HepG2 (cell line): ENCODE measurements around the gene FAM168A. TPM values are rescaled to one million over a fixed set of nuclear protein-coding genes. Genes with fewer than 3 reads are reported as not detected.

Experiments used
- ATAC-seq: fragments of 200-7000 bp; cut with Tn5 transposase; 3 replicates; pipeline ENCODE4 v1.9.1; 2020; ENCODE audit warnings: mild to moderate bottlenecking, moderate library complexity
- BruUV-seq: library from RNA; stranded (reverse); fragments of 400-500 nt; replicated peaks from 2 replicates; lab custom pipeline; 2021; lab: Mats Ljungman, UMichigan
- CTCF ChIA-PET: fragments of 300-600 bp; formaldehyde crosslinking; extraction: SDS; loops from one replicate; lab custom pipeline; 2021; ENCODE audit warnings: low total read pairs, inconsistent platforms, low intra/inter-chr PET ratio; lab: Yijun Ruan, JAX
- POLR2A ChIA-PET: fragments of 350-600 bp; sonication (Branson Sonifier 250); formaldehyde crosslinking; loops from one replicate; lab custom pipeline; 2020; ENCODE audit warnings: antibody characterized with exemption, inconsistent platforms; lab: Yijun Ruan, JAX
- DNase-seq: peaks from one replicate; pipeline ENCODE4 v3.0.0-alpha.2; 2015; ENCODE audit warnings: low spot score
- FAIRE-seq: peaks from 3 replicates; lab custom pipeline; 2011; peaks lifted over from hg19 to GRCh38; lab: Jason Lieb, UNC
- H2AFZ ChIP-seq: one replicate; pipeline ENCODE4 v1.6.1; 2011; ENCODE audit warnings: low read length, inconsistent platforms
- H3K27ac ChIP-seq: fragments of 300-600 bp; 3 replicates; pipeline ENCODE4 v1.8.0; 2011; ENCODE audit warnings: mixed run types, mild to moderate bottlenecking, mixed read lengths, low read length, inconsistent platforms; ENCODE audit not compliant: insufficient read depth; ENCODE audit errors: extremely low read length
- H3K27me3 ChIP-seq, 2 experiments: fragments of 200-600 bp in 1 of 2; 2 replicates in 1 of 2; 3 replicates in 1 of 2; pipeline versions ENCODE4 v1.6.0 to v1.8.0; 2011; ENCODE audit warnings: low read length in 2 of 2, mild to moderate bottlenecking in 2 of 2, moderate library complexity in 2 of 2, inconsistent platforms in 1 of 2; ENCODE audit not compliant: insufficient read depth in 2 of 2, control insufficient read depth in 1 of 2
- H3K36me3 ChIP-seq, 2 experiments: fragments of 200-600 bp in 1 of 2; replicated peaks in 1 of 2; 2 replicates in 1 of 2; 3 replicates in 1 of 2; pipeline versions ENCODE4 v1.5.1 to v1.8.0; 2011; ENCODE audit warnings: low read length in 2 of 2, inconsistent platforms in 1 of 2; ENCODE audit not compliant: insufficient read depth in 2 of 2, control insufficient read depth in 1 of 2
- H3K4me1 ChIP-seq: 2 replicates; pipeline ENCODE4 v1.5.1; 2012; ENCODE audit warnings: low read length, inconsistent platforms; ENCODE audit not compliant: insufficient read depth
- H3K4me2 ChIP-seq: 2 replicates; pipeline ENCODE4 v1.6.0; 2011; ENCODE audit warnings: low read depth, low read length, inconsistent platforms
- H3K4me3 ChIP-seq, 3 experiments: fragments of 200-600 bp in 1 of 3; sonication (generic), shearing (Covaris generic) in 1 of 3; replicated peaks in 1 of 3; 2 replicates each; pipeline ENCODE4 v1.5.1; 2011 to 2016; ENCODE audit warnings: low read length in 3 of 3, inconsistent platforms in 2 of 3, low read depth in 2 of 3, mild to moderate bottlenecking in 2 of 3, control low read depth in 1 of 3, mixed read lengths in 1 of 3; ENCODE audit not compliant: insufficient read depth in 1 of 3
- H3K79me2 ChIP-seq: one replicate; pipeline ENCODE4 v1.6.1; 2011; ENCODE audit warnings: low read length, inconsistent platforms; ENCODE audit not compliant: insufficient read depth
- H3K9ac ChIP-seq: 2 replicates; pipeline ENCODE4 v1.6.0; 2011; ENCODE audit warnings: mild to moderate bottlenecking, low read depth, low read length, inconsistent platforms; ENCODE audit not compliant: insufficient read depth
- H3K9me3 ChIP-seq: 2 replicates; pipeline ENCODE4 v1.5.1; 2012; ENCODE audit warnings: mild to moderate bottlenecking, low read length
- H4K20me1 ChIP-seq: 2 replicates; pipeline ENCODE4 v1.6.0; 2011; ENCODE audit warnings: inconsistent platforms, mild to moderate bottlenecking, low read length, moderate library complexity; ENCODE audit not compliant: insufficient read depth
- ASH2L ChIP-seq: fragments of 300-600, 200-600 bp; sonication (generic); IDR thresholded peaks from 2 replicates; pipeline ENCODE4 v1.7.0; 2017; ENCODE audit warnings: low read depth, mild to moderate bottlenecking, moderate library complexity, mixed read lengths, low read length; ENCODE audit not compliant: insufficient read length
- ATF1 ChIP-seq: IDR thresholded peaks from 2 replicates; pipeline ENCODE4 v1.6.1; 2016; ENCODE audit warnings: mild to moderate bottlenecking, control low read depth
- CHD4 ChIP-seq: fragments of 200-600 bp; sonication (generic); IDR thresholded peaks from 2 replicates; pipeline ENCODE4 v1.7.0; 2017; ENCODE audit warnings: mild to moderate bottlenecking, low read length, borderline replicate concordance
- EP300 ChIP-seq, 3 experiments: sonication (generic) in 1 of 3; formaldehyde crosslinking in 1 of 3; IDR thresholded peaks; 2 replicates each; pipeline versions ENCODE4 v1.5.1 to v1.6.1; 2011 to 2020; ENCODE audit warnings: low read depth in 2 of 3, low read length in 2 of 3, borderline replicate concordance in 1 of 3, improper control_type of control experiment in 1 of 3, mild to moderate bottlenecking in 1 of 3, missing genetic modification reagents in 1 of 3, moderate library complexity in 1 of 3
- HHEX ChIP-seq: IDR thresholded peaks from 2 replicates; pipeline ENCODE4 v1.6.1; 2016; ENCODE audit warnings: control low read depth
- HNRNPH1 ChIP-seq: fragments of 200-400 bp; formaldehyde crosslinking; optimal IDR thresholded peaks from 2 replicates; pipeline ENCODE3; 2017; ENCODE audit warnings: mild to moderate bottlenecking, low read depth, low read length
- MBD4 ChIP-seq: IDR thresholded peaks from 2 replicates; pipeline ENCODE4 v1.6.1; 2012; ENCODE audit warnings: low read length, inconsistent platforms, borderline replicate concordance
- MED13 ChIP-seq: sonication (generic); formaldehyde crosslinking; IDR thresholded peaks from 2 replicates; pipeline ENCODE4 v1.5.0; 2020; ENCODE audit warnings: missing genetic modification reagents
- NFKBIZ ChIP-seq: IDR thresholded peaks from 2 replicates; pipeline ENCODE4 v1.6.1; 2018; ENCODE audit warnings: missing genetic modification reagents, missing compliant biosample characterization
- NPAS2 ChIP-seq: sonication (generic); formaldehyde crosslinking; IDR thresholded peaks from 2 replicates; pipeline ENCODE4 v1.8.0; 2022; ENCODE audit warnings: mild to moderate bottlenecking, missing genetic modification reagents, borderline replicate concordance
- ZFP82 ChIP-seq: sonication (generic); formaldehyde crosslinking; IDR thresholded peaks from 2 replicates; pipeline ENCODE4 v1.5.1; 2020; ENCODE audit warnings: mild to moderate bottlenecking, missing genetic modification reagents, borderline replicate concordance
- ZNF230 ChIP-seq: sonication (generic); formaldehyde crosslinking; IDR thresholded peaks from 2 replicates; pipeline ENCODE4 v1.4.0; 2020; ENCODE audit warnings: mild to moderate bottlenecking, missing genetic modification reagents
- ZNF256 ChIP-seq: sonication (generic); formaldehyde crosslinking; conservative IDR thresholded peaks from 2 replicates; pipeline ENCODE4 v1.4.0; 2020; ENCODE audit warnings: missing genetic modification reagents
- ZNF350 ChIP-seq: sonication (generic); formaldehyde crosslinking; IDR thresholded peaks from 2 replicates; pipeline ENCODE4 v1.4.0; 2020; ENCODE audit warnings: mild to moderate bottlenecking, low read depth, missing genetic modification reagents, borderline replicate concordance
- ZNF460 ChIP-seq: sonication (generic); formaldehyde crosslinking; IDR thresholded peaks from 2 replicates; pipeline ENCODE4 v1.5.1; 2020; ENCODE audit warnings: missing genetic modification reagents, mild to moderate bottlenecking, borderline replicate concordance
- ZNF564 ChIP-seq: sonication (generic); formaldehyde crosslinking; IDR thresholded peaks from 2 replicates; pipeline ENCODE4 v1.8.1; 2023; ENCODE audit warnings: mild to moderate bottlenecking, missing genetic modification reagents
- ZNF709 ChIP-seq: sonication (generic); formaldehyde crosslinking; IDR thresholded peaks from 2 replicates; pipeline ENCODE4 v1.5.0; 2020; ENCODE audit warnings: mild to moderate bottlenecking, missing genetic modification reagents
- WGBS: methylation state at CpG from one replicate; pipeline ENCODE4 v1.1.6; 2017; ENCODE audit warnings: low lambda C conversion rate; 5-methylcytosine and 5-hydroxymethylcytosine counted together
- in situ Hi-C: cut with HindIII; loops from 2 replicates; pipeline ENCODE4 v1.10.0; 2017; ENCODE audit warnings: low pct_unique_long_range_greater_than_20kb; ENCODE audit not compliant: extremely low pct_ligation_motif_present
- intact Hi-C: fragments of 100-400 bp; cut with micrococcal nuclease; formaldehyde crosslinking; loops from one replicate; pipeline ENCODE4 v1.10.0; 2022; ENCODE audit not compliant: unreplicated experiment
- polyA plus RNA-seq, 8 experiments: library from polyadenylated mRNA; depleted of rRNA in 3 of 8; stranded (reverse) in 7 of 8; unstranded in 1 of 8; fragments of >200 nt; fragmentation: Illumina TruSeq in 4 of 8; extraction: Trizol in 4 of 8; gene quantifications; 2 replicates each; pipeline versions ENCODE4 v1.2.1 to v1.2.3, GENCODE V29; 2011 to 2016; ENCODE audit warnings: low read depth in 4 of 8, missing spikeins in 1 of 8, mixed read lengths in 1 of 8; ENCODE audit not compliant: insufficient read depth in 1 of 8
- total RNA-seq, 5 experiments: library from RNA; depleted of rRNA; stranded (reverse); fragments of >200 nt; fragmentation: Illumina TruSeq; extraction: Trizol; gene quantifications; 2 replicates each; pipeline ENCODE4 v1.2.3, GENCODE V29; 2016; ENCODE audit warnings: low read depth in 1 of 5
- TF ChIP-seq, protein P1 (sequence below): sonication (generic); formaldehyde crosslinking; IDR thresholded peaks from 2 replicates; pipeline ENCODE4 v1.5.0; 2020; ENCODE audit warnings: missing genetic modification reagents
- TF ChIP-seq, protein P2 (sequence below): sonication (generic); formaldehyde crosslinking; IDR thresholded peaks from 2 replicates; pipeline ENCODE4 v1.9.0; 2021; ENCODE audit warnings: missing genetic modification reagents, mild to moderate bottlenecking, borderline replicate concordance

The FAM168A gene
- total and polyA plus RNA-seq, 2 of the 13 experiments (the other 11 are each of a cell fraction or from before 2014, with no cell fraction given), result 13.9 to 15.8 TPM

DNA sequence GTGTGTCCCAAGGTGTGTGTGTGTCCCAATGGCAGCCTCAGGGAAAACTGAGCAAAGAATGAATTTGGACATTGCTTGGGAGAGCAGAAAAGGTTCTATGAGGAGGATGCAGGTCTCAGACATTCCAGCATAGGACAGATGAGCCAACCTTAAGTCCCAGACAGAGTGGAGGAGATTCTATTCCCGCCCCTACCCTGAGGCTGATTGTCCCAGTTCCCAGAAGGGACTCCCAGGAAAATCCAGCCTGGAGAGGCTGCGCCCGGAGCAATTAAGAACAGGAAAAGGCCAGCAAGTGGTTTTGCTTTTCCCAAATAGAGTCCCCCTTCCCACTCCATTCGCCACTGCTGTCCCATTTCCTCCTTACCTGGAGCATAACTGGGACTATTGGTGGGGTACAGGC is 167.6 kb downstream of the FAM168A start (continued):
- TF ChIP-seq ZNF256 (CRISPR knock-in tag), result no peak

GRCh38 chr11:73429121-73429750 is 168.7 kb downstream of the FAM168A start:
- H3K4me3 ChIP-seq, result no peak overlapping the region
- CTCF ChIA-PET, result no interaction called here
- no peak overlapping the region for H3K9ac ChIP-seq
- H3K4me1 ChIP-seq, result no peaks in the 10 kb centered on the region
- DNase-seq (no peak), ATAC-seq (no peak)
- no peaks in the 10 kb centered on the region; the same call in 1 of the 2 replicates for H4K20me1 ChIP-seq
- POLR2A ChIA-PET, result no interaction called here
- peaks cover 0 to 10% of the 10 kb centered on the region in 2 experiments; a peak in 2 of 5 replicates for H3K36me3 ChIP-seq
- in situ Hi-C loops, result no loop called here
- H3K27me3 ChIP-seq, result no peaks in the 10 kb centered on the region
- no TSS peak for BruUV-seq
- no peaks in the 10 kb centered on the region for H3K79me2 ChIP-seq
- no peak overlapping the region for H3K4me2 ChIP-seq
- WGBS, result 90% methylated on average over 5 of the region's 5 CpGs
- no peak overlapping the region for H3K27ac ChIP-seq
- TF ChIP-seq NPAS2 (CRISPR knock-in tag) (no peak), HNRNPH1 (no peak), EP300 (IDR thresholded peaks at IDR 0.05; ENCODE audit: low read depth in 2 of 2, low read length in 2 of 2) (no peak), EP300 (CRISPR knock-in tag; IDR thresholded peaks at IDR 0.05; ENCODE audit: borderline replicate concordance) (no peak), ZNF709 (CRISPR knock-in tag) (no peak), ASH2L (no peak), HHEX (no peak), ZFP82 (no peak), CHD4 (no peak), NFKBIZ (CRISPR knock-in tag) (no peak), MBD4 (no peak), MED13 (CRISPR knock-in tag) (no peak), ZNF230 (no peak), ZNF350 (CRISPR knock-in tag) (no peak), ATF1 (no peak), ZNF460 (CRISPR knock-in tag) (no peak), ZNF564 (CRISPR knock-in tag) (no peak)
- TF ChIP-seq, protein P1, sequence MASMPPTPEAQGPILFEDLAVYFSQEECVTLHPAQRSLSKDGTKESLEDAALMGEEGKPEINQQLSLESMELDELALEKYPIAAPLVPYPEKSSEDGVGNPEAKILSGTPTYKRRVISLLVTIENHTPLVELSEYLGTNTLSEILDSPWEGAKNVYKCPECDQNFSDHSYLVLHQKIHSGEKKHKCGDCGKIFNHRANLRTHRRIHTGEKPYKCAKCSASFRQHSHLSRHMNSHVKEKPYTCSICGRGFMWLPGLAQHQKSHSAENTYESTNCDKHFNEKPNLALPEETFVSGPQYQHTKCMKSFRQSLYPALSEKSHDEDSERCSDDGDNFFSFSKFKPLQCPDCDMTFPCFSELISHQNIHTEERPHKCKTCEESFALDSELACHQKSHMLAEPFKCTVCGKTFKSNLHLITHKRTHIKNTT (CRISPR knock-in tag), result no peak
- TF ChIP-seq, protein P2, sequence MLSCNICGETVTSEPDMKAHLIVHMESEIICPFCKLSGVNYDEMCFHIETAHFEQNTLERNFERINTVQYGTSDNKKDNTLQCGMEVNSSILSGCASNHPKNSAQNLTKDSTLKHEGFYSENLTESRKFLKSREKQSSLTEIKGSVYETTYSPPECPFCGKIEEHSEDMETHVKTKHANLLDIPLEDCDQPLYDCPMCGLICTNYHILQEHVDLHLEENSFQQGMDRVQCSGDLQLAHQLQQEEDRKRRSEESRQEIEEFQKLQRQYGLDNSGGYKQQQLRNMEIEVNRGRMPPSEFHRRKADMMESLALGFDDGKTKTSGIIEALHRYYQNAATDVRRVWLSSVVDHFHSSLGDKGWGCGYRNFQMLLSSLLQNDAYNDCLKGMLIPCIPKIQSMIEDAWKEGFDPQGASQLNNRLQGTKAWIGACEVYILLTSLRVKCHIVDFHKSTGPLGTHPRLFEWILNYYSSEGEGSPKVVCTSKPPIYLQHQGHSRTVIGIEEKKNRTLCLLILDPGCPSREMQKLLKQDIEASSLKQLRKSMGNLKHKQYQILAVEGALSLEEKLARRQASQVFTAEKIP (CRISPR knock-in tag), result no peak
- TF ChIP-seq, all 625 proteins: peak for 0
- Histone ChIP-seq H2AFZ (no peak overlapping the region), H3K9me3 (no peaks in the 10 kb centered on the region)
- no peak for FAIRE-seq
- intact Hi-C loops, result no loop called here
